ENCODE data around the gene NAA60.

NAA60 gene

DNA sequence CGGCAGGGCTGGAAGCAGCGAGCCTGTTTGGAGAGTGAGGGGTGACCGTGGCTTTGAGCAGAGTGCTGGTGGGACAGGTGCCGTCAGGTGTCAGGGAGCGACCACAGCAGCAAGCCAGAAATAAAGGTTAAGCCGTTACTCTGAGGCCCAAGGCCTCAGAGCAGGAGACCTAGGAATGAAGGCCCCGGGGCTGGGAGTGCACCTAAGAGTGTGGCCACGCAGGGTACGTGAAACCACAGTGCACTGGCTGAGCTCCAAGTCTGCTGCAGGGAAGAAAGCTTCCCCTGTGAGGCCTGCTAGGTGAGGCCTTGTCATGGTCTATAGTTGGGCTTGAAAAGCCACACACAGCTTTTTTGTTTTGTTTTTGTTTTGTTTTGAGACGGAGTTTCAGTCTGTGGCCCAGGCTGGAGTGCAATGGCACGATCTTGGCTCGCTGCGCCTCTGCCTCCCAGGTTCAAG lies 66.0 kb downstream of the NAA60 start:
- TF ChIP-seq, protein P1, sequence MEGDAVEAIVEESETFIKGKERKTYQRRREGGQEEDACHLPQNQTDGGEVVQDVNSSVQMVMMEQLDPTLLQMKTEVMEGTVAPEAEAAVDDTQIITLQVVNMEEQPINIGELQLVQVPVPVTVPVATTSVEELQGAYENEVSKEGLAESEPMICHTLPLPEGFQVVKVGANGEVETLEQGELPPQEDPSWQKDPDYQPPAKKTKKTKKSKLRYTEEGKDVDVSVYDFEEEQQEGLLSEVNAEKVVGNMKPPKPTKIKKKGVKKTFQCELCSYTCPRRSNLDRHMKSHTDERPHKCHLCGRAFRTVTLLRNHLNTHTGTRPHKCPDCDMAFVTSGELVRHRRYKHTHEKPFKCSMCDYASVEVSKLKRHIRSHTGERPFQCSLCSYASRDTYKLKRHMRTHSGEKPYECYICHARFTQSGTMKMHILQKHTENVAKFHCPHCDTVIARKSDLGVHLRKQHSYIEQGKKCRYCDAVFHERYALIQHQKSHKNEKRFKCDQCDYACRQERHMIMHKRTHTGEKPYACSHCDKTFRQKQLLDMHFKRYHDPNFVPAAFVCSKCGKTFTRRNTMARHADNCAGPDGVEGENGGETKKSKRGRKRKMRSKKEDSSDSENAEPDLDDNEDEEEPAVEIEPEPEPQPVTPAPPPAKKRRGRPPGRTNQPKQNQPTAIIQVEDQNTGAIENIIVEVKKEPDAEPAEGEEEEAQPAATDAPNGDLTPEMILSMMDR (IDR thresholded peaks at IDR 0.05; ENCODE audit: low read depth, low read length) = no peak
- Histone ChIP-seq H3K27me3 (no peaks in the 10 kb centered on the region), H3K36me3 (peaks cover 26% of the 10 kb centered on the region), H3K4me1 (no peaks in the 10 kb centered on the region), H3K4me3 (ENCODE audit: low read depth, low read length) (no peak overlapping the region), H3K9me3 (no peaks in the 10 kb centered on the region)
- DNase-seq = no peak

DNA sequence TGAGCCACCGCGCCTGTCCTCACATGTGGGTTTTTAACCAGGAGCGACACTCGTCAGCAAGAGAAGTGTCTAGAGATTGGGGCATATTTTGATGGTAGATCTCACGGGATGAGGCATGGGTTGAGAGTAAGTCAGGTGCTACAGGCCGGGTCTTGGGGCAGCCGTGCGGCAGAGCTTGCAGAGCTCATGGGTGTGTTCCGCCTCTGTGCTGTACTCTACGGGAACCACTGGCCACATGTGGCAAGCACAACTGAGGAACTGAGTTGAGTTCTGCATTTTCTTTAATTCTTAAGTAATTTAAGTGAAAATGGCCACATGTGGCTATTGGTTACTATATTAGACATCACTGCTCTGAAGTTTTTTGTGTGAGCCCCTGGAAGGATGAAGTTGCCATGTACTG lies 66.9 kb downstream of the NAA60 start:
- H3K27me3 ChIP-seq = no peaks in the 10 kb centered on the region
- H3K4me3 ChIP-seq (ENCODE audit: low read depth, low read length) = no peak overlapping the region
- peaks cover 32% of the 10 kb centered on the region for H3K36me3 ChIP-seq
- no peaks in the 10 kb centered on the region for H3K4me1 ChIP-seq
- TF ChIP-seq, protein P1 (IDR thresholded peaks at IDR 0.05; ENCODE audit: low read depth, low read length) = no peak
- H3K9me3 ChIP-seq = no peaks in the 10 kb centered on the region
- no peak for DNase-seq

DNA sequence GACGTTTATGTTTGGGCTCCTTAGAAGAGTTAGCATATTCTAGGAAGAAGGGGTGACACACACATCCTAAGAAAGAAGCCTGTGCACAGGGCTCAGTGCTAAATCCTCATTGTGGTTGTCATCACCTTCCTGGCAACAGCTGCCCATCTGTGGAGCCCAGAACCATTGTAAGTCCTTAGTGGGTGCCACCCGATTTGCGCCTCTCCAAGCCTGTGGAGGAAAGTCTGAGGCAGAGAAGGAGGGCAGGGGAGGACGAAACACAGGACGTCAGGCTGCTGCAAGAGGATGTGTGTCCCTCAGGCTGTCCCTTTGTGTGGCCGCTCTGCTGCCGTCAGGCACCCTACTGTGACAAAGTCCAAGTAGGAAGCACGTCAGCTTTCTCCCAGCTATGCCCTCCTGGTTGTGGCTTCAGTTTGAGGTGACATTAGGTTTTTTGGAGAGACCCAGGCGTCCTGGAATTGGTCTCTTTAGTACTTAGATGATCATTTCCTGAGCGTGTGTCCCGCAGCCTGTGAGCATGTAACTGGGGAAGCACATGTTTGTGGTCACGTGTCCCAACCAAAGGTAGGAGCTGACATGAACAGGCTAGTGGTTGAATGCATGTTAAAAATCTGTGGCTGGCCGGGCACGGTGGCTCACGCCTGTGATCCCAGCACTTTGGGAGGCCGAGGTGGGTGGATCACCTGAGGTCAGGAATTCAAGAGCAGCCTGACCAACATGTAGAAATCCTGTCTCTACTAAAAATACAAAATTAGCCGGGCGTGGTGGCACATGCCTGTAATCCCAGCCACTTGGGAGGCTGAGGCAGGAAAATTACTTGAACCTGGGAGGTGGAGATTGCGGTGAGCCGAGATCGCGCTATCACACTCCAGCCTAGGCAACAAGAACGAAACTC lies 68.1 kb downstream of the NAA60 start:
- no peak overlapping the region for H3K4me3 ChIP-seq (ENCODE audit: low read depth, low read length)
- peaks cover 40% of the 10 kb centered on the region for H3K36me3 ChIP-seq
- TF ChIP-seq, protein P1 (IDR thresholded peaks at IDR 0.05; ENCODE audit: low read depth, low read length) = no peak
- H3K4me1 ChIP-seq = no peaks in the 10 kb centered on the region
- H3K27me3 ChIP-seq = no peaks in the 10 kb centered on the region
- DNase-seq = no peak
- H3K9me3 ChIP-seq = no peaks in the 10 kb centered on the region

DNA sequence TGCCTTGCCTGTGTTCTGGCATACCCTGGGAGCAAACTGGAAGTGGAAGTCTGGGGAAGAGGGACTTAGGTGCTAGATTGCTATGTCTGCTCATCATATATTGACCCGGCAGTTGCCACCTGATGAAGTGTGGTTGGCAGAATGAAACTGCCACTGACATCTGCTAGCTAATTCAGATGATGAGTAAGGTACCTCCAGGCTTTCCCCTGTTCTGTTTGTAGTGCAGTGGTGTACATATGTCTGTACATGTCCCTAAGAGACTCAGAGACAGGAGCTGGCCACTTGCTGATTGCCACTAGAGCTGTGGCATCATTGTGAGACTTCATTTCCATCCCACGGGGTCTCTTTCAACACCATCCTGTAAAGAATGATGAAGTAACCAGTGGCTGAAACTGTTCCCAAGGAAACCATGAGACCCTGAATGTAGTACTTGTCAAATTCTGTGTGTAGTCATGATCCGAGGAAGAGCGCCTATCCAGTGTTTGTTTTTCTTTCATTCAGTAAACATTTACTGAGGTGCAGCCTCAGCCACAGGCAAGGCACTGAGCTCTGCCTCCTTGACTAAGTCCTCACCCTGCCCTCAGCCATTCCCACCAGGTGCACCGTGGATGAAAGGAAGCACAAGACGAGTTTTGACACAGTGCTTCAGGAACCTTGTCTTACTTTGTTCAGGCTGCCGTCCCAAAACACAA lies 70.6 kb downstream of the NAA60 start:
- Histone ChIP-seq H3K4me3 (ENCODE audit: low read depth, low read length) (no peak overlapping the region), H3K4me1 (no peaks in the 10 kb centered on the region), H3K36me3 (peaks cover 32% of the 10 kb centered on the region), H3K27me3 (no peaks in the 10 kb centered on the region), H3K9me3 (no peaks in the 10 kb centered on the region)
- TF ChIP-seq, protein P1 (IDR thresholded peaks at IDR 0.05; ENCODE audit: low read depth, low read length) = no peak
- no peak for DNase-seq

DNA sequence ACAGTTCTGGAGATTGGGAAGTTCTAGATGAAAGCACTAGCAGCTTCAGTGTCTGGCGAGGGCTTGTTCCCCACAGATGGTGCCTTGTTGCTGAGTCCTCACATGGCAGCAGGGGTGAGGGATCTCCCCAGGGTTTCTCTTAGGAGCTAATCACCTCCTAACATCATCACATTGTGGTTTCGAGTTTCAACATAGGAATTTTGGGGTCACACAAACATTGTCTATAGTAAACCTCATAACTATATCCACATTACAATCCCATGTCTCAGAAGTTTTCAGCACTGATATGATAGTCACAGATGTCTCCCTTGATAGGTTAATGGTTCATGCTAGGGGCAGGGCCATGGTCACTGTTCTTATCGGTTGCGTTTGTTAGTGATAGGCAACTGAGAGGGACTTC lies 71.1 kb downstream of the NAA60 start:
- no peaks in the 10 kb centered on the region for H3K27me3 ChIP-seq
- no peak overlapping the region for H3K4me3 ChIP-seq (ENCODE audit: low read depth, low read length)
- H3K36me3 ChIP-seq = peaks cover 37% of the 10 kb centered on the region
- TF ChIP-seq, protein P1 (IDR thresholded peaks at IDR 0.05; ENCODE audit: low read depth, low read length) = no peak
- DNase-seq = no peak
- H3K9me3 ChIP-seq = no peaks in the 10 kb centered on the region
- H3K4me1 ChIP-seq = no peaks in the 10 kb centered on the region

DNA sequence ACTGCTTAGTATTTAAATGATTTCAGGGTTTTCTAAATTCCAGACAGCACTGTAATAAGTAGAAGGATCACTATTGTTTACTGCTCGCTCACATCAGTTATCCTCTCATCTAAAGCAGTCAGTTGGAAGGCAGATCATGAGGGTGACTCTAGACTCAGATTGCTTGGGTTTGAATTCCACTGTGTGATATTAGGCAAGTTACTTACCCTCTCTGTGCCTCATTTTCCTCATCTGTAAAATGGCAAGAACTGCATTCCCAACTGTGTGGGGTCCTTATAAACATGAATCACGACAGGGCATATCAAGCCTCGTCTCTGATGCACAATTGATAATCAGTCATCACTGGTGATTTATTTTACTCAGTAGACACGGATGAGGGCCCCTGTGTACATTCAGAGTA lies 72.4 kb downstream of the NAA60 start:
- Histone ChIP-seq H3K27me3 (no peaks in the 10 kb centered on the region), H3K4me1 (no peaks in the 10 kb centered on the region), H3K36me3 (peaks cover 41% of the 10 kb centered on the region), H3K9me3 (no peaks in the 10 kb centered on the region), H3K4me3 (ENCODE audit: low read depth, low read length) (no peak overlapping the region)
- TF ChIP-seq, protein P1 (IDR thresholded peaks at IDR 0.05; ENCODE audit: low read depth, low read length) = no peak
- no peak for DNase-seq
